ENCODE data around the gene ULK4. TPM values are rescaled to one million over a fixed set of nuclear protein-coding genes. Genes with fewer than 3 reads are reported as not detected.

The ULK4 gene
- total RNA-seq, 1 experiment from 2014 or later = 8.7 TPM

DNA sequence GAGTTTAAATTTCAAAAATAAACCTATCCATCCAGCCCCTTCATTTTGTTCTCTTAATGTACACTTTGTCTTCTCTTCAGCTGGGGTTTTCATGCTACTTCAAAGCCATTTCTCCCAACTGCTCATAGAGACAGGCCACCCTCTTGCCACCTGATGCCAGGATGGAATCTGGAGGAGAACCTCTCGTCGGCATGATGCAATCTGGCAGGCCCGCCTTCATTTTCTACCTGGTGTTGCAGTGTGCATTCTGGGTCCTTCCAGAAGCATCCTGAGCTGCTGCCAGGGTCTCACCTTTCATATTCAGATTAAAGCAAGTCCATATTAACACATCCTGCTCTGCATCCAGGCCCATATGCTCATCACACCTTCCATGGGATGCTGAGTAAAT is 701.8 kb downstream of the ULK4 start:
- no peaks in the 10 kb centered on the region for H4K20me1 ChIP-seq (ENCODE audit: insufficient read depth)
- H3K27me3 ChIP-seq (ENCODE audit: insufficient read depth, low read depth) = no peaks in the 10 kb centered on the region
- intact Hi-C loops (cut with micrococcal nuclease; ENCODE audit: unreplicated experiment) = no loop called here
- H3K4me3 ChIP-seq = no peak overlapping the region
- no peak overlapping the region for H3K4me2 ChIP-seq
- no peaks in the 10 kb centered on the region for H3K9me2 ChIP-seq (ENCODE audit: insufficient read depth)
- peaks cover 4% of the 10 kb centered on the region; the same call in 1 of the 2 replicates for H3K4me1 ChIP-seq (replicated peaks; ENCODE audit: insufficient read depth)
- no peak for DNase-seq
- no peaks in the 10 kb centered on the region for H3K79me2 ChIP-seq (ENCODE audit: low read depth)
- BruUV-seq (replicated peaks) = no TSS peak
- H2AFZ ChIP-seq = no peak overlapping the region
- no peaks in the 10 kb centered on the region for H3K36me3 ChIP-seq (ENCODE audit: low read depth)
- no peak for TF ChIP-seq EZH2 (IDR thresholded peaks at IDR 0.05; ENCODE audit: low read depth)
- TF ChIP-seq, protein P1, sequence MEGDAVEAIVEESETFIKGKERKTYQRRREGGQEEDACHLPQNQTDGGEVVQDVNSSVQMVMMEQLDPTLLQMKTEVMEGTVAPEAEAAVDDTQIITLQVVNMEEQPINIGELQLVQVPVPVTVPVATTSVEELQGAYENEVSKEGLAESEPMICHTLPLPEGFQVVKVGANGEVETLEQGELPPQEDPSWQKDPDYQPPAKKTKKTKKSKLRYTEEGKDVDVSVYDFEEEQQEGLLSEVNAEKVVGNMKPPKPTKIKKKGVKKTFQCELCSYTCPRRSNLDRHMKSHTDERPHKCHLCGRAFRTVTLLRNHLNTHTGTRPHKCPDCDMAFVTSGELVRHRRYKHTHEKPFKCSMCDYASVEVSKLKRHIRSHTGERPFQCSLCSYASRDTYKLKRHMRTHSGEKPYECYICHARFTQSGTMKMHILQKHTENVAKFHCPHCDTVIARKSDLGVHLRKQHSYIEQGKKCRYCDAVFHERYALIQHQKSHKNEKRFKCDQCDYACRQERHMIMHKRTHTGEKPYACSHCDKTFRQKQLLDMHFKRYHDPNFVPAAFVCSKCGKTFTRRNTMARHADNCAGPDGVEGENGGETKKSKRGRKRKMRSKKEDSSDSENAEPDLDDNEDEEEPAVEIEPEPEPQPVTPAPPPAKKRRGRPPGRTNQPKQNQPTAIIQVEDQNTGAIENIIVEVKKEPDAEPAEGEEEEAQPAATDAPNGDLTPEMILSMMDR (conservative IDR thresholded peaks at IDR 0.05) = no peak
- no peak overlapping the region for H3K27ac ChIP-seq
- H3F3A ChIP-seq (ENCODE audit: insufficient read depth, low read depth) = 0 out of 2 replicates have a peak, but pooled peaks cover 3% of the 10 kb centered on the region
- ChIA-PET CTCF (no interaction called here), POLR2A (ENCODE audit: unreplicated experiment) (no interaction called here)
- H3K9me3 ChIP-seq (ENCODE audit: insufficient read depth, low read depth) = no peaks in the 10 kb centered on the region

DNA sequence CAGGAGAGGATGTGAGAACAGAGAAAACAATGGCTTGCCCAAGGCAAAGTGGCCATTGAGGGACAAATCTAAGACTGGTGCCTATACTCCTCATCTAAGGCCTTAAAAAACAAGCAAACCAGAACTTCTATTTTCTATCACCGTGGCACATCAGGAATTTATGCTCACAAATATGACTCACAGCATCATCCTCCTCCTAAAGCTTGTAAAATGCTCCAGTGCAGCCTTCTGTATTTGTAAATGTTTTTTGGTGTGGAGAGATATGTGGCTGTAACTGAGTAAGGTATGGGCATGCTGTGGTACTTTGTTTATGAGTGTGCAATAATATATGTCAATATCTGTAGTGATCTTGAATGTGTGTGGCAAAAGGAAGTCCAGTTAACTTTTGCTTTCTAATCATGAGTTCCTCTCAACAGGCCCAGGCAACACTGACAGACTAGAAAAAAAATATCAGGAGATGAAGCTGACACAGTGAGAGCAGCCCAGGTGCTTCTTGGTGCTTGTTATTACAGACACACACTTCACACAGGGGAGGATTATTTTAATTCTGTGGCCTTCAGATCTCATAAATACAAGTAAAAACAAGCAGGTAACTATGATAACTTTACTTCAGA is 702.3 kb downstream of the ULK4 start:
- ChIA-PET POLR2A (ENCODE audit: unreplicated experiment) (interaction anchor here (0.6 kb wide), 1 partner anchor 802 kb away, joined by 4 read pairs; no protein-coding TSS in a partner anchor), CTCF (no interaction called here)
- no peak overlapping the region for H3K4me2 ChIP-seq
- H3K4me3 ChIP-seq = no peak overlapping the region
- H3K9me2 ChIP-seq (ENCODE audit: insufficient read depth) = no peaks in the 10 kb centered on the region
- peak in 1 of 2 experiments; percentile 35 for DNase-seq
- no peaks in the 10 kb centered on the region for H3K27me3 ChIP-seq (ENCODE audit: insufficient read depth, low read depth)
- H3K36me3 ChIP-seq (ENCODE audit: low read depth) = no peaks in the 10 kb centered on the region
- intact Hi-C loops (cut with micrococcal nuclease; ENCODE audit: unreplicated experiment) = no loop called here
- 0 out of 2 replicates have a peak, but pooled peaks cover 3% of the 10 kb centered on the region for H3F3A ChIP-seq (ENCODE audit: insufficient read depth, low read depth)
- no peaks in the 10 kb centered on the region for H3K9me3 ChIP-seq (ENCODE audit: insufficient read depth, low read depth)
- no peak overlapping the region for H3K27ac ChIP-seq
- no peak overlapping the region for H2AFZ ChIP-seq
- TF ChIP-seq, protein P1 (conservative IDR thresholded peaks at IDR 0.05) = no peak
- no peak for TF ChIP-seq EZH2 (IDR thresholded peaks at IDR 0.05; ENCODE audit: low read depth)
- no TSS peak for BruUV-seq (replicated peaks)
- no peaks in the 10 kb centered on the region for H4K20me1 ChIP-seq (ENCODE audit: insufficient read depth)
- no peaks in the 10 kb centered on the region for H3K79me2 ChIP-seq (ENCODE audit: low read depth)
- H3K4me1 ChIP-seq (replicated peaks; ENCODE audit: insufficient read depth) = peaks cover 4% of the 10 kb centered on the region; the same call in 1 of the 2 replicates

DNA sequence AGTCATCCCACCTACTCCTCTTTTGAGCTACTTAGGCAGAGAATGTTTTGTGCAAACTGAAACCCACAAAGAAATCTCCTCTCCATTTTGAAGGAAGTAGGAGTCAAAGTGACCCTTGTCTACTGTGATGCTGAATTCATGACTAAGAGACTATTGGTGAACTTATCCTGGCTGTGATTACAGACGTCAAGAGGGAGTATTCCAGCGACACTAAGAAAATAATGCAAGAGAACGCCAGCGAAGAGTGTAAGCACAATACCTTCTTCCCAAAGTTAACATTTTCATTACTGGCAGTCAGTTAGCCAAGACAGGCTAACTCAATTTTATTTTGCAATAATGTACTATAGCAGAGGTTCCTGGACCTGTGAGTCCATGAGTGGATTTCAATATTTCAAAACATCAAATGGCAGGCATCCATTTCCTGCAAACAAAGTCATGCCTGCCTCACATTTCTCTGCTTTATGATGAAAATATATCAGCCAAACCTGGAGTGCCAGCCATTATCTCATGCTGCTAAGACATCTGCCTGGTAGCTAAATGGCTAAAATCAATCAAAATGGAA is 703.6 kb downstream of the ULK4 start:
- DNase-seq = no peak
- H3K4me3 ChIP-seq = no peak overlapping the region
- no TSS peak for BruUV-seq (replicated peaks)
- no peak overlapping the region for H3K27ac ChIP-seq
- peaks cover 4% of the 10 kb centered on the region; the same call in 1 of the 2 replicates for H3K4me1 ChIP-seq (replicated peaks; ENCODE audit: insufficient read depth)
- H3K9me3 ChIP-seq (ENCODE audit: insufficient read depth, low read depth) = peaks cover 4% of the 10 kb centered on the region; the same call in 1 of the 2 replicates
- TF ChIP-seq, protein P1 (conservative IDR thresholded peaks at IDR 0.05) = no peak
- no peak for TF ChIP-seq EZH2 (IDR thresholded peaks at IDR 0.05; ENCODE audit: low read depth)
- H3F3A ChIP-seq (ENCODE audit: insufficient read depth, low read depth) = 0 out of 2 replicates have a peak, but pooled peaks cover 3% of the 10 kb centered on the region
- ChIA-PET CTCF (no interaction called here), POLR2A (ENCODE audit: unreplicated experiment) (interaction anchor here (0.6 kb wide), 1 partner anchor 234 kb away, joined by 3 read pairs; no protein-coding TSS in a partner anchor)
- no peaks in the 10 kb centered on the region for H3K9me2 ChIP-seq (ENCODE audit: insufficient read depth)
- no peak overlapping the region for H3K4me2 ChIP-seq
- no peaks in the 10 kb centered on the region for H4K20me1 ChIP-seq (ENCODE audit: insufficient read depth)
- no peaks in the 10 kb centered on the region for H3K36me3 ChIP-seq (ENCODE audit: low read depth)
- intact Hi-C loops (cut with micrococcal nuclease; ENCODE audit: unreplicated experiment) = no loop called here
- H2AFZ ChIP-seq = no peak overlapping the region
- H3K27me3 ChIP-seq (ENCODE audit: insufficient read depth, low read depth) = no peaks in the 10 kb centered on the region
- no peaks in the 10 kb centered on the region for H3K79me2 ChIP-seq (ENCODE audit: low read depth)
